HG02623 (cell line): ENCODE data around the gene ALCAM.

Experiments used
- ATAC-seq: cut with Tn5 transposase; IDR thresholded peaks from one replicate; pipeline ENCODE4 v1.9.1; 2021; ENCODE audit warnings: moderate library complexity; ENCODE audit not compliant: unreplicated experiment

ALCAM gene

GRCh38 chr3:105355408-105356061 is 11.2 kb upstream of the ALCAM start:
- ATAC-seq = no peak

GRCh38 chr3:105356396-105356795 is 10.3 kb upstream of the ALCAM start:
- no peak for ATAC-seq

GRCh38 chr3:105356988-105357387 is 9.7 kb upstream of the ALCAM start:
- no peak for ATAC-seq

- ATAC-seq = peak; percentile 44
These were observed 7.5 kb upstream of the ALCAM start for GRCh38 chr3:105359098-105359762.

GRCh38 chr3:105360003-105360402 is 6.7 kb upstream of the ALCAM start:
- no peak for ATAC-seq

- ATAC-seq = no peak
These were observed 4.6 kb upstream of the ALCAM start for GRCh38 chr3:105362021-105362665.

- ATAC-seq = no peak
These were observed 2.6 kb upstream of the ALCAM start for GRCh38 chr3:105364128-105364527.

- no peak for ATAC-seq
These were observed 1.7 kb upstream of the ALCAM start for GRCh38 chr3:105365081-105365390.

- no peak for ATAC-seq
These were observed 1.1 kb upstream of the ALCAM start for GRCh38 chr3:105365391-105366325.

- ATAC-seq = no peak
These were observed 325 bp downstream of the ALCAM start for GRCh38 chr3:105367063-105367405.

- peak; percentile 27 for ATAC-seq
These were observed 901 bp downstream of the ALCAM start for GRCh38 chr3:105367406-105368213.

- peak; percentile 19 for ATAC-seq
These were observed 2.1 kb downstream of the ALCAM start for GRCh38 chr3:105368566-105369499.

GRCh38 chr3:105369500-105370371 is 3.0 kb downstream of the ALCAM start:
- peak; percentile 7 for ATAC-seq

GRCh38 chr3:105373383-105373782 is 6.7 kb downstream of the ALCAM start:
- no peak for ATAC-seq

GRCh38 chr3:105375750-105376511 is 9.2 kb downstream of the ALCAM start:
- ATAC-seq = no peak

GRCh38 chr3:105377716-105378115 is 11.0 kb downstream of the ALCAM start:
- no peak for ATAC-seq

GRCh38 chr3:105385179-105385578 is 18.5 kb downstream of the ALCAM start:
- ATAC-seq = no peak
